ENCODE measurements around the gene CBLC.
"Not testable (repeated sequence)": the region's sequence is repeated elsewhere in the genome, so short reads cannot be mapped to it uniquely, and the experiment has no call there.

CBLC gene

GRCh38 chr19:44822177-44822576 lies 44.5 kb downstream of the CBLC start:
- DNase-seq, result no peak

GRCh38 chr19:44822670-44823372 lies 45.1 kb downstream of the CBLC start:
- no peak for DNase-seq

GRCh38 chr19:44823373-44823698 lies 45.6 kb downstream of the CBLC start:
- no peak for DNase-seq

GRCh38 chr19:44824761-44825160 lies 47.1 kb downstream of the CBLC start:
- no peak for DNase-seq

GRCh38 chr19:44832875-44833274 lies 55.2 kb downstream of the CBLC start:
- DNase-seq, result not testable (repeated sequence)

GRCh38 chr19:44834399-44834798 lies 56.7 kb downstream of the CBLC start:
- DNase-seq, result not testable (repeated sequence)

- no peak for DNase-seq
Observed at GRCh38 chr19:44839276-44839675, 61.6 kb downstream of the CBLC start.

- DNase-seq, result no peak
Observed at GRCh38 chr19:44840811-44841210, 63.1 kb downstream of the CBLC start.

GRCh38 chr19:44841231-44841630 lies 63.5 kb downstream of the CBLC start:
- no peak for DNase-seq

GRCh38 chr19:44845286-44845611 lies 67.6 kb downstream of the CBLC start:
- no peak for DNase-seq

GRCh38 chr19:44845612-44846454 lies 68.1 kb downstream of the CBLC start, which contains the start of gene NECTIN2:
Gene NECTIN2 (plus strand): TSS chr19:44846297. CDS start chr19:44846526, 229 bp downstream.
- peak; percentile 73 for DNase-seq

GRCh38 chr19:44846455-44847143 lies 68.9 kb downstream of the CBLC start:
- peak; percentile 21 for DNase-seq

GRCh38 chr19:44847144-44848035 lies 69.7 kb downstream of the CBLC start:
- DNase-seq, result peak; percentile 23

- DNase-seq, result no peak
Observed at GRCh38 chr19:44848036-44848811, 70.5 kb downstream of the CBLC start.

GRCh38 chr19:44848812-44849447 lies 71.2 kb downstream of the CBLC start:
- DNase-seq, result no peak

Measured in activated CD8-positive, alpha-beta memory T cell treated with anti-CD3 and anti-CD28 coated beads, Interleukin-2, amount 50 U/mL, for 4 hours (primary cell).